NT2/D1 (cell line): Measurements from ENCODE around the gene DPT.
A peak's percentile ranks its signal among the peaks of the same experiment; 100 is the strongest.

Experiments
- DNase-seq: peaks from one replicate; pipeline ENCODE4 v3.0.0-alpha.2; 2011; ENCODE audit warnings: low read depth, low spot score
- H3K27me3 ChIP-seq: 2 replicates; pipeline ENCODE4 v1.6.0; 2011; ENCODE audit warnings: mild to moderate bottlenecking; ENCODE audit not compliant: insufficient read length, insufficient read depth
- H3K36me3 ChIP-seq: 2 replicates; pipeline ENCODE4 v1.6.1; 2011; ENCODE audit warnings: mild to moderate bottlenecking, low read length, mixed read lengths; ENCODE audit not compliant: insufficient read depth, insufficient read length
- H3K4me1 ChIP-seq: 2 replicates; pipeline ENCODE4 v1.5.1; 2011; ENCODE audit not compliant: insufficient read depth, insufficient read length
- H3K4me3 ChIP-seq: 2 replicates; pipeline ENCODE4 v1.5.1; 2011; ENCODE audit warnings: low read depth; ENCODE audit not compliant: insufficient read length
- H3K9ac ChIP-seq: 2 replicates; pipeline ENCODE4 v1.6.0; 2011; ENCODE audit warnings: low read depth; ENCODE audit not compliant: insufficient read length
- H3K9me3 ChIP-seq: 2 replicates; pipeline ENCODE4 v1.5.1; 2011; ENCODE audit warnings: mild to moderate bottlenecking, low read length; ENCODE audit not compliant: insufficient read depth
- SUZ12 ChIP-seq: IDR thresholded peaks from 2 replicates; pipeline ENCODE4 v1.6.1; 2011; ENCODE audit not compliant: insufficient read length, insufficient read depth; ENCODE audit errors: extremely low read depth
- YY1 ChIP-seq: IDR thresholded peaks from 2 replicates; pipeline ENCODE4 v1.6.1; 2011; ENCODE audit not compliant: insufficient read length, insufficient read depth
- ZNF274 ChIP-seq: IDR thresholded peaks from 2 replicates; pipeline ENCODE4 v1.6.1; 2011; ENCODE audit warnings: mild to moderate bottlenecking, low read depth, low read length

The DPT gene

GRCh38 chr1:168734946-168735345 lies 5.9 kb upstream of the DPT start:
- TF ChIP-seq ZNF274 (no peak), YY1 (no peak), SUZ12 (no peak)
- Histone ChIP-seq H3K4me1 (no peaks in the 10 kb centered on the region), H3K27me3 (no peaks in the 10 kb centered on the region), H3K9me3 (no peaks in the 10 kb centered on the region), H3K9ac (no peak overlapping the region), H3K4me3 (no peak overlapping the region), H3K36me3 (no peaks in the 10 kb centered on the region)
- no peak for DNase-seq

GRCh38 chr1:168734271-168734670 lies 5.3 kb upstream of the DPT start:
- no peak overlapping the region for H3K4me3 ChIP-seq
- H3K36me3 ChIP-seq, result no peaks in the 10 kb centered on the region
- H3K9me3 ChIP-seq, result 0 out of 2 replicates have a peak, but pooled peaks cover under 1% of the 10 kb centered on the region
- no peaks in the 10 kb centered on the region for H3K4me1 ChIP-seq
- no peaks in the 10 kb centered on the region for H3K27me3 ChIP-seq
- TF ChIP-seq YY1, result no peak
- no peak for TF ChIP-seq ZNF274
- no peak for TF ChIP-seq SUZ12
- DNase-seq, result no peak
- H3K9ac ChIP-seq, result no peak overlapping the region

- H3K9ac ChIP-seq, result no peak overlapping the region
- DNase-seq, result no peak
- H3K9me3 ChIP-seq, result peaks cover 9% of the 10 kb centered on the region; the same call in 1 of the 2 replicates
- H3K4me1 ChIP-seq, result no peaks in the 10 kb centered on the region
- H3K36me3 ChIP-seq, result no peaks in the 10 kb centered on the region
- H3K27me3 ChIP-seq, result no peaks in the 10 kb centered on the region
- H3K4me3 ChIP-seq, result no peak overlapping the region
- TF ChIP-seq ZNF274, result no peak
- TF ChIP-seq SUZ12, result no peak
- TF ChIP-seq YY1, result no peak
Measured at GRCh38 chr1:168733241-168733640, 4.2 kb upstream of the DPT start.

GRCh38 chr1:168732736-168733135 lies 3.7 kb upstream of the DPT start:
- DNase-seq, result no peak
- Histone ChIP-seq H3K9ac (no peak overlapping the region), H3K27me3 (no peaks in the 10 kb centered on the region), H3K9me3 (peaks cover 9% of the 10 kb centered on the region; the same call in 1 of the 2 replicates), H3K4me3 (no peak overlapping the region), H3K4me1 (no peaks in the 10 kb centered on the region), H3K36me3 (no peaks in the 10 kb centered on the region)
- no peak for TF ChIP-seq YY1

GRCh38 chr1:168731244-168731953 lies 2.4 kb upstream of the DPT start:
- Histone ChIP-seq H3K9me3 (peaks cover 9% of the 10 kb centered on the region; the same call in 1 of the 2 replicates), H3K9ac (no peak overlapping the region), H3K4me1 (no peaks in the 10 kb centered on the region), H3K36me3 (no peaks in the 10 kb centered on the region), H3K27me3 (no peaks in the 10 kb centered on the region), H3K4me3 (no peak overlapping the region)
- no peak for DNase-seq
- TF ChIP-seq YY1, result no peak
- no peak for TF ChIP-seq ZNF274
- no peak for TF ChIP-seq SUZ12

- DNase-seq, result no peak
- Histone ChIP-seq H3K9me3 (peaks cover 9% of the 10 kb centered on the region; the same call in 1 of the 2 replicates), H3K27me3 (no peaks in the 10 kb centered on the region), H3K4me3 (no peak overlapping the region), H3K9ac (no peak overlapping the region), H3K4me1 (no peaks in the 10 kb centered on the region), H3K36me3 (no peaks in the 10 kb centered on the region)
- TF ChIP-seq ZNF274 (no peak), SUZ12 (no peak), YY1 (no peak)
Measured at GRCh38 chr1:168729405-168729802, 398 bp upstream of the DPT start.

GRCh38 chr1:168726719-168727118 lies 2.3 kb downstream of the DPT start:
- no peak for TF ChIP-seq SUZ12
- no peak for TF ChIP-seq YY1
- TF ChIP-seq ZNF274, result peak; percentile 53; the same call in 1 of the 2 replicates
- DNase-seq, result no peak
- Histone ChIP-seq H3K4me3 (no peak overlapping the region), H3K9ac (no peak overlapping the region), H3K36me3 (no peaks in the 10 kb centered on the region), H3K27me3 (no peaks in the 10 kb centered on the region), H3K4me1 (no peaks in the 10 kb centered on the region), H3K9me3 (peaks cover 9% of the 10 kb centered on the region; the same call in 1 of the 2 replicates)

GRCh38 chr1:168726281-168726680 lies 2.7 kb downstream of the DPT start:
- no peaks in the 10 kb centered on the region for H3K27me3 ChIP-seq
- H3K4me3 ChIP-seq, result no peak overlapping the region
- DNase-seq, result no peak
- no peaks in the 10 kb centered on the region for H3K36me3 ChIP-seq
- H3K9ac ChIP-seq, result no peak overlapping the region
- no peaks in the 10 kb centered on the region for H3K4me1 ChIP-seq
- TF ChIP-seq SUZ12 (no peak), ZNF274 (no peak), YY1 (no peak)
- H3K9me3 ChIP-seq, result peaks cover 9% of the 10 kb centered on the region; the same call in 1 of the 2 replicates
